ENCODE measurements around the gene ZNF217.

Gene ZNF217

DNA sequence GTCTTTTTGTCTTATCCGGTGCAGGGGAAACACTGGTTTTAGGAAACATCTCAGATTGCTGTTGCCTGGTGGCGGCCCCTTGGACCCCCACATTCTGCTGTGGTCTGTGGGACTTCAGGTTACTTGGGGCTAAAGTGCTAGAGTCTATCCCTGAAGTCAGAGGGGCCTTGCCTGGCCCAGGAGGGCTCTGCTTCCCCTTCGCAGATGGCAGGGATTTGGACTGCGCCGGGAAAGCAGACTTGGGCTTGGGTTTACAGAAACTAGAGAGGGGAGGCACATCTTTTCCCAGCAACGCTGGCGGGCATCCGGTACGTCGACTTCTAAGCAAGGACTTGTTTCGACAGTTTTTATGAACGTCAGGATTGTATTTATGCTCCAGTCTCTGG is 17.5 kb downstream of the ZNF217 start:
- no peak for ATAC-seq (ENCODE audit: low read depth)
- Histone ChIP-seq H3K4me1 (ENCODE audit: insufficient read depth, poor library complexity, severe bottlenecking) (peaks cover 31% of the 10 kb centered on the region), H3K27ac (ENCODE audit: poor library complexity, severe bottlenecking) (no peak overlapping the region), H3K27me3 (ENCODE audit: insufficient read depth, poor library complexity, severe bottlenecking) (no peaks in the 10 kb centered on the region), H3K9me3 (ENCODE audit: severe bottlenecking) (no peaks in the 10 kb centered on the region), H3K36me3 (ENCODE audit: low read depth) (peaks cover 98% of the 10 kb centered on the region), H3K4me3 (ENCODE audit: severe bottlenecking) (no peak overlapping the region)
- TF ChIP-seq, protein P1, sequence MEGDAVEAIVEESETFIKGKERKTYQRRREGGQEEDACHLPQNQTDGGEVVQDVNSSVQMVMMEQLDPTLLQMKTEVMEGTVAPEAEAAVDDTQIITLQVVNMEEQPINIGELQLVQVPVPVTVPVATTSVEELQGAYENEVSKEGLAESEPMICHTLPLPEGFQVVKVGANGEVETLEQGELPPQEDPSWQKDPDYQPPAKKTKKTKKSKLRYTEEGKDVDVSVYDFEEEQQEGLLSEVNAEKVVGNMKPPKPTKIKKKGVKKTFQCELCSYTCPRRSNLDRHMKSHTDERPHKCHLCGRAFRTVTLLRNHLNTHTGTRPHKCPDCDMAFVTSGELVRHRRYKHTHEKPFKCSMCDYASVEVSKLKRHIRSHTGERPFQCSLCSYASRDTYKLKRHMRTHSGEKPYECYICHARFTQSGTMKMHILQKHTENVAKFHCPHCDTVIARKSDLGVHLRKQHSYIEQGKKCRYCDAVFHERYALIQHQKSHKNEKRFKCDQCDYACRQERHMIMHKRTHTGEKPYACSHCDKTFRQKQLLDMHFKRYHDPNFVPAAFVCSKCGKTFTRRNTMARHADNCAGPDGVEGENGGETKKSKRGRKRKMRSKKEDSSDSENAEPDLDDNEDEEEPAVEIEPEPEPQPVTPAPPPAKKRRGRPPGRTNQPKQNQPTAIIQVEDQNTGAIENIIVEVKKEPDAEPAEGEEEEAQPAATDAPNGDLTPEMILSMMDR (IDR thresholded peaks at IDR 0.05; ENCODE audit: poor library complexity, severe bottlenecking), result no peak
- DNase-seq (ENCODE audit: low spot score), result no peak

DNA sequence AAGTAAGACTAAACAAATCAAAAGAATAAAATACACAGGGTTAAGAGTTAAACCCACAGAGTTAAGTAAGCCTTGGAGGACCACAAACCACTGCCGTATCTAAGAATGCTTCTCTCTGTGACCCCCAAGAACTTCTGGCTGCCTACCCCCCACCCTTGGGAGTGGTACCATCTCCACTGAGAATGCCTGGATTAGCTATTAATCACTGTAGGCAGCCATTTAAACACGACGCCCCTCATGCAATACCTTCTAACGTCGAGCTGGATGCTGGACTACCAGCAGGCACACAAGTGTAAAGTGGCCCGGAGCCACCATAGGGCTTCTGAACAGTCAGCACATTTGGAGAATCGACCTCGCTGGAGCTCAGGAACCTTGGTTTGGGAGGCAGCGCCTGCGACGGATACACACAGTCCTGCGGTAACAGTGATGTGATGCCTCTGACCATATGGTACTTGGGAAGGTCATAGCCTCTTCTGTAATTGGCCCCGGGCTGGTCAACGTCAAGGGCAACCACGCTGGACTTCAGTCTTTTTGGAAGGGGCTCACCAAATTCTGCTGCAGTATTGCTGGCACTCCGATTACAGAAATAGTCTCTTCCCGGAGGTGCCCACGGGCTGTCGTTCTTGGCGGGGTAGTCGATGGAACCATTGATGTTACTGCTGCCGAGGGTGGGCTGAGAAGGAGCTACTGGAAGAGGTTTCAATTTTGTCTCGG is 18.0 kb downstream of the ZNF217 start:
- Histone ChIP-seq H3K4me1 (ENCODE audit: insufficient read depth, poor library complexity, severe bottlenecking) (peaks cover 26% of the 10 kb centered on the region), H3K36me3 (ENCODE audit: low read depth) (peaks cover 98% of the 10 kb centered on the region), H3K27me3 (ENCODE audit: insufficient read depth, poor library complexity, severe bottlenecking) (no peaks in the 10 kb centered on the region), H3K9me3 (ENCODE audit: severe bottlenecking) (no peaks in the 10 kb centered on the region), H3K4me3 (ENCODE audit: severe bottlenecking) (no peak overlapping the region), H3K27ac (ENCODE audit: poor library complexity, severe bottlenecking) (no peak overlapping the region)
- TF ChIP-seq, protein P1 (IDR thresholded peaks at IDR 0.05; ENCODE audit: poor library complexity, severe bottlenecking), result no peak
- no peak for DNase-seq (ENCODE audit: low spot score)
- no peak for ATAC-seq (ENCODE audit: low read depth)

DNA sequence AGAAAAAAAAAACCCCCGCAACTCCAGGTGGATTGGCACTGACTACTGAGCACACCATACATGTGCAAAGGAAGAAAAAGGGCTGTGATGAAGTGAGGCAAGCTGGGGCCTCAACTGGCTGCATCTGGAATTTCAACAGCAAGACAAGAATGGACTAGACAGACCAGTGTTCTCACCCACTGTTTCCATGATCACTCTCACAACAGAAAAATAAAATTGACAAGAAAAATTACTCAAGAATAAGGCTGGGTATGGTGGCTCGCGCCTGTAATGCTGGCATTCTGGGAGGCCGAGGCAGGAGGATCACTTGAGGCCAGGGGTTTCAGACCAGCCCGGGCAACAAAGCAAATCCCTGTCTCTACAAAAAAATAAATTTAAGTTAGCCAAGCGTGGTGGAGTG is 18.8 kb downstream of the ZNF217 start:
- H3K9me3 ChIP-seq (ENCODE audit: severe bottlenecking), result no peaks in the 10 kb centered on the region
- no peaks in the 10 kb centered on the region for H3K27me3 ChIP-seq (ENCODE audit: insufficient read depth, poor library complexity, severe bottlenecking)
- ATAC-seq (ENCODE audit: low read depth) (no peak), DNase-seq (ENCODE audit: low spot score) (no peak)
- H3K4me1 ChIP-seq (ENCODE audit: insufficient read depth, poor library complexity, severe bottlenecking), result peaks cover 18% of the 10 kb centered on the region
- TF ChIP-seq, protein P1 (IDR thresholded peaks at IDR 0.05; ENCODE audit: poor library complexity, severe bottlenecking), result no peak
- no peak overlapping the region for H3K4me3 ChIP-seq (ENCODE audit: severe bottlenecking)
- H3K27ac ChIP-seq (ENCODE audit: poor library complexity, severe bottlenecking), result no peak overlapping the region
- H3K36me3 ChIP-seq (ENCODE audit: low read depth), result peaks cover 98% of the 10 kb centered on the region

DNA sequence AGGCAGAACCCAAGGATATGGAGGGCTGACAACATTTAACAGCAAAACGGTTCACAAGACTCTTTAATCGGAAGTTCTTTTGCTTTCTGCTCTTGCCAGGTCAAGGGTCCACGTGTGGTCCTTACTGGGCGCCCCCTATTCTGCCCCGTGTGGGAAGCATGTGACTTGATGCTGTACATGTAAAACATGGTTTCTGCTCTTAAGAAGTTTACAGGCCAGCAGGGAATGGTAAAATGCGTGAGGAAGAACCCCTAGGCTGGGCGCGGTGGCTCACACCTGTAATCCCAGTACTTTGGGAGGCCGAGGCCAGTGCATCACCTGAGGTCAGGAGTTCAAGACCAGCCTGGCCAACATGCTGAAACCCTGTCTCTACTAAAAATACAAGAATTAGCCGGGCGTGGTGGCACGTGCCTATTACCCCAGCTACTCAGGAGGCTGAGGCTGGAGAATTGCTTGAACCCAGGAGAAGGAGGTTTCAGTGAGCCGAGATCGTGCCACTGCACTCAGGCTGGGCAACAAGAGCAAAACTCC is 19.3 kb downstream of the ZNF217 start:
- no peak overlapping the region for H3K27ac ChIP-seq (ENCODE audit: poor library complexity, severe bottlenecking)

More for the DNA sequence above, 19.3 kb downstream of the ZNF217 start:
- Histone ChIP-seq H3K4me3 (ENCODE audit: severe bottlenecking) (no peak overlapping the region), H3K4me1 (ENCODE audit: insufficient read depth, poor library complexity, severe bottlenecking) (peaks cover 13% of the 10 kb centered on the region), H3K27me3 (ENCODE audit: insufficient read depth, poor library complexity, severe bottlenecking) (no peaks in the 10 kb centered on the region), H3K9me3 (ENCODE audit: severe bottlenecking) (no peaks in the 10 kb centered on the region), H3K36me3 (ENCODE audit: low read depth) (peaks cover 100% of the 10 kb centered on the region)
- DNase-seq (ENCODE audit: low spot score) (no peak), ATAC-seq (ENCODE audit: low read depth) (no peak)
- TF ChIP-seq, protein P1 (IDR thresholded peaks at IDR 0.05; ENCODE audit: poor library complexity, severe bottlenecking), result no peak

Measured in RWPE2 (cell line).